Colonic mucosa (tissue), 4 donors: ENCODE measurements around the gene MBOAT1. TPM values are rescaled to one million over a fixed set of nuclear protein-coding genes. Genes with fewer than 3 reads are reported as not detected.

ENCODE experiments used
- DNase-seq: peaks from one replicate; pipeline ENCODE4 v3.0.0-alpha.2; 2020
- H3K27ac ChIP-seq: fragments of 200-600 bp; one replicate; pipeline ENCODE4 v1.8.0; 2021
- H3K27me3 ChIP-seq: fragments of 200-600 bp; one replicate; pipeline ENCODE4 v1.8.0; 2021
- H3K36me3 ChIP-seq: fragments of 200-600 bp; one replicate; pipeline ENCODE4 v1.8.0; 2021
- H3K4me1 ChIP-seq: fragments of 200-600 bp; one replicate; pipeline ENCODE4 v1.8.0; 2021; ENCODE audit warnings: mild to moderate bottlenecking
- H3K4me3 ChIP-seq: fragments of 200-600 bp; one replicate; pipeline ENCODE4 v1.8.0; 2021
- H3K9ac ChIP-seq, 2 donors: one replicate each; pipeline ENCODE4 v1.7.0; 2013; ENCODE audit warnings: control low read depth in 2 of 2, low read depth in 2 of 2, low read length in 2 of 2
- H3K9me3 ChIP-seq: fragments of 200-600 bp; one replicate; pipeline ENCODE4 v1.8.0; 2021
- CTCF ChIP-seq: fragments of 200-600 bp; IDR thresholded peaks from one replicate; pipeline ENCODE4 v1.8.0; 2022; ENCODE audit warnings: antibody characterized with exemption, mild to moderate bottlenecking
- intact Hi-C: fragments of 100-400 bp; cut with DNase I; formaldehyde crosslinking; loops from one replicate; pipeline ENCODE4 v1.14.1; 2022
- total RNA-seq, 2 donors: library from RNA; stranded (reverse); fragmentation: NEBNext Ultra II Directional in 1 of 2; extraction: Animal tissue kit (Norgen Biotek cat#: 25700) in 1 of 2; gene quantifications; one replicate each; pipeline ENCODE4 v1.2.1, GENCODE V29; 2021
- donor health status: healthy.
- donor health status: DM: no; HTN: no; CAD: no.
- donor health status: DM: no; HTN: no; CAD: no.

The MBOAT1 gene
- total RNA-seq, 2 donors from 2014 or later, result 45.7 to 54.1 TPM

GRCh38 chr6:20159781-20160540 lies 52.3 kb downstream of the MBOAT1 start:
- no peak for DNase-seq
- Histone ChIP-seq H3K27me3 (no peaks in the 10 kb centered on the region), H3K27ac (no peak overlapping the region), H3K4me3 (no peak overlapping the region), H3K9me3 (no peaks in the 10 kb centered on the region), H3K9ac (no peak overlapping the region), H3K4me1 (no peaks in the 10 kb centered on the region), H3K36me3 (no peaks in the 10 kb centered on the region)
- TF ChIP-seq CTCF, result no peak
- intact Hi-C loops, result no loop called here

GRCh38 chr6:20159098-20159497 lies 53.2 kb downstream of the MBOAT1 start:
- intact Hi-C loops, result no loop called here
- H3K9me3 ChIP-seq, result no peaks in the 10 kb centered on the region
- no peak for DNase-seq
- no peak for TF ChIP-seq CTCF
- H3K4me1 ChIP-seq, result no peaks in the 10 kb centered on the region
- H3K27ac ChIP-seq, result no peak overlapping the region
- H3K36me3 ChIP-seq, result no peaks in the 10 kb centered on the region
- no peak overlapping the region for H3K9ac ChIP-seq
- no peak overlapping the region for H3K4me3 ChIP-seq
- no peaks in the 10 kb centered on the region for H3K27me3 ChIP-seq

GRCh38 chr6:20158676-20159075 lies 53.6 kb downstream of the MBOAT1 start:
- no peak for DNase-seq
- Histone ChIP-seq H3K9ac (no peak overlapping the region), H3K36me3 (no peaks in the 10 kb centered on the region), H3K27ac (no peak overlapping the region), H3K9me3 (no peaks in the 10 kb centered on the region), H3K27me3 (no peaks in the 10 kb centered on the region), H3K4me3 (no peak overlapping the region), H3K4me1 (no peaks in the 10 kb centered on the region)
- intact Hi-C loops, result no loop called here
- TF ChIP-seq CTCF, result no peak

- no peak for DNase-seq
- no peak for TF ChIP-seq CTCF
- H3K36me3 ChIP-seq, result no peaks in the 10 kb centered on the region
- H3K27me3 ChIP-seq, result no peaks in the 10 kb centered on the region
- intact Hi-C loops, result no loop called here
- no peaks in the 10 kb centered on the region for H3K4me1 ChIP-seq
- no peak overlapping the region for H3K9ac ChIP-seq
- H3K4me3 ChIP-seq, result no peak overlapping the region
- no peak overlapping the region for H3K27ac ChIP-seq
- no peaks in the 10 kb centered on the region for H3K9me3 ChIP-seq
Observed at GRCh38 chr6:20156824-20157223, 55.4 kb downstream of the MBOAT1 start.

- Histone ChIP-seq H3K4me3 (no peak overlapping the region), H3K27me3 (no peaks in the 10 kb centered on the region), H3K9ac (no peak overlapping the region), H3K36me3 (no peaks in the 10 kb centered on the region), H3K4me1 (no peaks in the 10 kb centered on the region), H3K9me3 (no peaks in the 10 kb centered on the region), H3K27ac (peak overlapping the region; percentile 3)
- TF ChIP-seq CTCF, result no peak
- intact Hi-C loops, result no loop called here
- no peak for DNase-seq
Observed at GRCh38 chr6:20154753-20155152, 57.5 kb downstream of the MBOAT1 start.
